ENCODE measurements around the gene GABRB3. TPM values are rescaled to one million over a fixed set of nuclear protein-coding genes. Genes with fewer than 3 reads are reported as not detected.

The GABRB3 gene
- total and polyA plus RNA-seq, 2 experiments from 2014 or later, result 1.8 TPM

GRCh38 chr15:26561896-26562295 lies 211.0 kb downstream of the GABRB3 start:
- Histone ChIP-seq H3K4me3 (no peak overlapping the region), H3K27ac (no peak overlapping the region), H4K20me1 (ENCODE audit: insufficient read depth, poor library complexity, severe bottlenecking) (no peaks in the 10 kb centered on the region), H3K4me1 (ENCODE audit: insufficient read depth) (no peaks in the 10 kb centered on the region), H3K36me3 (replicated peaks; ENCODE audit: insufficient read depth, low read depth) (no peaks in the 10 kb centered on the region), H3K27me3 (no peaks in the 10 kb centered on the region), H3K9me2 (replicated peaks; ENCODE audit: insufficient read depth) (no peaks in the 10 kb centered on the region), H2AFZ (no peak overlapping the region), H3K79me2 (no peaks in the 10 kb centered on the region), H3K4me2 (no peak overlapping the region), H3K9me3 (ENCODE audit: low read depth) (no peaks in the 10 kb centered on the region)
- DNase-seq (ENCODE audit: low spot score), result no peak
- 85% methylated on average over 7 of the region's 7 CpGs for WGBS (ENCODE audit: low lambda C conversion rate, missing lambda C conversion rate)
- TF ChIP-seq EZH2 (IDR thresholded peaks at IDR 0.05; ENCODE audit: borderline replicate concordance), result no peak
- no peak for TF ChIP-seq EZH2phosphoT487 (IDR thresholded peaks at IDR 0.05; ENCODE audit: low read depth, severe bottlenecking, unreplicated experiment)
- TF ChIP-seq CTCF (IDR thresholded peaks at IDR 0.05; ENCODE audit: poor library complexity), result no peak

- no peak for DNase-seq (ENCODE audit: low spot score)
- no peaks in the 10 kb centered on the region for H3K27me3 ChIP-seq
- no peak for TF ChIP-seq CTCF (IDR thresholded peaks at IDR 0.05; ENCODE audit: poor library complexity)
- no peak for TF ChIP-seq EZH2 (IDR thresholded peaks at IDR 0.05; ENCODE audit: borderline replicate concordance)
- TF ChIP-seq EZH2phosphoT487 (IDR thresholded peaks at IDR 0.05; ENCODE audit: low read depth, severe bottlenecking, unreplicated experiment), result no peak
Observed at GRCh38 chr15:26561130-26561529, 211.7 kb downstream of the GABRB3 start.

GRCh38 chr15:26555898-26556297 lies 217.0 kb downstream of the GABRB3 start:
- H3K36me3 ChIP-seq (replicated peaks; ENCODE audit: insufficient read depth, low read depth), result no peaks in the 10 kb centered on the region
- no peaks in the 10 kb centered on the region for H3K9me3 ChIP-seq (ENCODE audit: low read depth)
- no peaks in the 10 kb centered on the region for H3K79me2 ChIP-seq
- no peaks in the 10 kb centered on the region for H3K27me3 ChIP-seq
- H2AFZ ChIP-seq, result no peak overlapping the region
- no peak overlapping the region for H3K4me2 ChIP-seq
- whole genome bisulfite sequencing (ENCODE audit: low lambda C conversion rate, missing lambda C conversion rate), result 92% methylated on average over 3 of the region's 3 CpGs
- DNase-seq (ENCODE audit: low spot score), result no peak
- H3K9me2 ChIP-seq (replicated peaks; ENCODE audit: insufficient read depth), result no peaks in the 10 kb centered on the region
- TF ChIP-seq EZH2phosphoT487 (IDR thresholded peaks at IDR 0.05; ENCODE audit: low read depth, severe bottlenecking, unreplicated experiment) (no peak), EZH2 (IDR thresholded peaks at IDR 0.05; ENCODE audit: borderline replicate concordance) (no peak), CTCF (IDR thresholded peaks at IDR 0.05; ENCODE audit: poor library complexity) (no peak)
- no peaks in the 10 kb centered on the region for H3K4me1 ChIP-seq (ENCODE audit: insufficient read depth)
- H3K27ac ChIP-seq, result no peak overlapping the region
- H4K20me1 ChIP-seq (ENCODE audit: insufficient read depth, poor library complexity, severe bottlenecking), result no peaks in the 10 kb centered on the region
- no peak overlapping the region for H3K4me3 ChIP-seq

More at GRCh38 chr15:26561130-26561529, 211.7 kb downstream of the GABRB3 start:
- no peaks in the 10 kb centered on the region for H3K4me1 ChIP-seq (ENCODE audit: insufficient read depth)
- no peak overlapping the region for H3K4me3 ChIP-seq
- no peaks in the 10 kb centered on the region for H4K20me1 ChIP-seq (ENCODE audit: insufficient read depth, poor library complexity, severe bottlenecking)
- H3K79me2 ChIP-seq, result no peaks in the 10 kb centered on the region
- no peaks in the 10 kb centered on the region for H3K36me3 ChIP-seq (replicated peaks; ENCODE audit: insufficient read depth, low read depth)
- H2AFZ ChIP-seq, result no peak overlapping the region
- no peaks in the 10 kb centered on the region for H3K9me2 ChIP-seq (replicated peaks; ENCODE audit: insufficient read depth)
- 47% methylated on average over 5 of the region's 5 CpGs for WGBS (ENCODE audit: low lambda C conversion rate, missing lambda C conversion rate)
- H3K4me2 ChIP-seq, result no peak overlapping the region
- H3K9me3 ChIP-seq (ENCODE audit: low read depth), result no peaks in the 10 kb centered on the region
- H3K27ac ChIP-seq, result no peak overlapping the region

- no peaks in the 10 kb centered on the region for H3K27me3 ChIP-seq
- DNase-seq (ENCODE audit: low spot score), result no peak
- H3K4me2 ChIP-seq, result no peak overlapping the region
- no peaks in the 10 kb centered on the region for H4K20me1 ChIP-seq (ENCODE audit: insufficient read depth, poor library complexity, severe bottlenecking)
- H3K36me3 ChIP-seq (replicated peaks; ENCODE audit: insufficient read depth, low read depth), result no peaks in the 10 kb centered on the region
- H3K4me3 ChIP-seq, result no peak overlapping the region
- TF ChIP-seq EZH2 (IDR thresholded peaks at IDR 0.05; ENCODE audit: borderline replicate concordance) (no peak), EZH2phosphoT487 (IDR thresholded peaks at IDR 0.05; ENCODE audit: low read depth, severe bottlenecking, unreplicated experiment) (no peak), CTCF (IDR thresholded peaks at IDR 0.05; ENCODE audit: poor library complexity) (no peak)
- H3K9me3 ChIP-seq (ENCODE audit: low read depth), result no peaks in the 10 kb centered on the region
- 90% methylated on average over 9 of the region's 9 CpGs for WGBS (ENCODE audit: low lambda C conversion rate, missing lambda C conversion rate)
- H3K4me1 ChIP-seq (ENCODE audit: insufficient read depth), result no peaks in the 10 kb centered on the region
- H2AFZ ChIP-seq, result no peak overlapping the region
- H3K27ac ChIP-seq, result no peak overlapping the region
- no peaks in the 10 kb centered on the region for H3K79me2 ChIP-seq
- no peaks in the 10 kb centered on the region for H3K9me2 ChIP-seq (replicated peaks; ENCODE audit: insufficient read depth)
Observed at GRCh38 chr15:26551473-26551872, 221.4 kb downstream of the GABRB3 start.
